NCI-H187 treated with DMSO at 0.1 percent for 48 hours (cell line): ENCODE measurements around the gene NTHL1.

Experiments used
- DNase-seq: peaks from one replicate; lab custom pipeline; 2025; lab: John Stamatoyannopoulos, UW

The NTHL1 gene

DNA sequence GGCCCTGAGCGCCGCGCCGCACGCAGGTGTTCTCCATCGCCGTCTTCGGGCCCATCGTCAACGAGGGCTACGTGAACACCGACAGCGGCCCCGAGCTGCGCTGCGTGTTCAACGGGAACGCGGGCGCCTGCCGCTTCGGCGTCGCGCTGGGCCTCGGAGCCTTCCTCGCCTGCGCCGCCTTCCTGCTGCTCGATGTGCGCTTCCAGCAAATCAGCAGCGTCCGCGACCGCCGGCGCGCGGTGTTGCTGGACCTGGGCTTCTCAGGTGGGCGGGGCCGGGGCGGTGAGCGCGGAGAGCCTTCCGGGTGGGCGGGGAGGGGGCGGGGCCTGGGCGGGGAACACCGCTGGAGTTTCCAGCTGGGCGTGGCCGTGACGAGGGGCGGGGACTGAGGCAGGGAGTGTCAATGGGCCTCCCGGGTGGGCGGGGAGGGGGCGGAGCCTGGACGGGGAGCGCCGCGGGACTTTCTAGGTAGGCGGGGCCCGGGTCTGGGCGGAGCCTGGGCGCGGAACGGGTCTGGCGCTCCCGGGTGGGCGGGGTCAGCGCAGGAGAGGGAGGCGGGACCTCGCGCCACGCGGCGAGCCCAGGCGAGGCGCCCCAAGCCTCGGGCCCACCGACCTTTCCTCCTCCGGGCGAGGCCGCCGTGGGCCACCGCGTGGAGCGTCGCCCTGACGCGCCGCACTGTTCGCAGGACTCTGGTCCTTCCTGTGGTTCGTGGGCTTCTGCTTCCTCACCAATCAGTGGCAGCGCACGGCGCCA, 55.5 kb downstream of the NTHL1 start:
- no peak for DNase-seq

DNA sequence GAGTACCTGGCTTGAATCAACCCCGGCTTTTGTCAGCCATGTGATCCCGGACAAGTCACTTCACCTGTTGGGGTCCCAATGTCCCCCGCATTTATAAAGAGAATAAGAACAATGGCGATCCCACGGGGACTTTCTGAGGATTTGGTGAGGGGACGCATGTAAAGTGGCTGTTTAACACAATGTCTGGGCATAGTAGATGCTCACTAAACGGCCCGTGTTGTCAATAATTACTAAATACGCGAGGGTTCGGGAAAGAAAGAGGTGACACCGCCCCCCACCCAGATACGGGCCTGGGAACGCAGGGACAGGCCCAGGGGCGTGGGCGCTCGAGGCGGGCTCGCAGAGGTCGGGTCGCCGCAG, 56.1 kb downstream of the NTHL1 start:
- no peak for DNase-seq

DNA sequence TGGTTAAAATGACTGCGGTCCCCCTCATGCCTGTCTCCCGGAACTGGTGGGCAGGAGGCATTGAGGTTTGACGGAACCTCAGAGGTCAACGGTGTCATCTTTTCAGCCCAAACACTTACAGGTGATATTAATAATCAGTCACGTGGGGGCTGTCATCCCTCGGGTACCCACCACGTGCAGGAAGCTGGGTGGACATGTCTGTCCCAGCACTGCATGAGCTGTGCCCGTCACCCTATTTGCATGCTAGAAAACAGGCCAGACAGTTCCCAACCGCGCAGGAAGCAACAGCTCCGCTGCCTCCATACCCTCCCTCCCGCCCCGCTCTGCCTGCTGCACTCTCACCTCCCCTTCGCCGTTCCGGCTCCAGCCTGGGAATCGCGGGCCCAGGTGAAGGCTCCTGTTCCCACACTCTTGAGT, 56.5 kb downstream of the NTHL1 start:
- DNase-seq, result no peak

DNA sequence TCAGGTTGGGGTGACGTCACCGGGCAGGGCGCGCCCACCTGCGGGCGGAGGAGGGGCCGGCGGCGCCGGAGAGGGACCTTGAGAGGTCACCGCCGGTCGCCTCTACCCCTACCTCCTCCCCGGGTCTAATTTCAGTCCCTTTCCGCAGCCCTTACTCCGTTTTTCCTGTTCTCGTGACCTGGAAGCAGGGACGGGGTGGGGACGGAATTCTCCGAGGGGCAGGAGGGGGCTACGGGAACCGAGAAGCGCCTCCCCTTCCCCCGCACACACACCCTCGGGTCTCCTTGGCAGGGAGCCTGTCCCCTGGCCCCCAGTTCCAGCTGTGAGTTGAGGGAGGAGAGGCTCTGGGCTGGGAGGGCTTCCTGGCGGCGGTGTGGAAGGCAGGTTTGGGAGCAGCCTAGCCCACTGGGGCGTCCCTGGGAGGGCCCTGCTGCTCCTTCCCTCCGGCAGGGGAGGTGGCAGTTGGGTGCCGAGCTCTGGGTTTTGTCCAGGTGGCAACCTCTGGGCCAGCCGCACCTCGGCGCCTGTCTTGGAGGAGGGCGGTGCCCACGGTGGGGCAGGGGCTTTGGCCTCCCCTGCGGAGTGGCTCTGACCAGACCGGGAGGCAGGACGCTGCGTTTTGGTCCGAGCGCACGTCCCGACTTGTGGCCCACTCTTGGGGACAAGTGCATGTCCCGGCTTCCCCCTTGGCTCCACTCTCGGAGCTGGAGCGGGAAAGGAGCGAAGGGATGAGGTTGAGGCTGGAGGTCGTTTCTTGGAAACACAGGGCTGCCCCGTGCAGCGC, 57.1 kb downstream of the NTHL1 start:
- no peak for DNase-seq

DNA sequence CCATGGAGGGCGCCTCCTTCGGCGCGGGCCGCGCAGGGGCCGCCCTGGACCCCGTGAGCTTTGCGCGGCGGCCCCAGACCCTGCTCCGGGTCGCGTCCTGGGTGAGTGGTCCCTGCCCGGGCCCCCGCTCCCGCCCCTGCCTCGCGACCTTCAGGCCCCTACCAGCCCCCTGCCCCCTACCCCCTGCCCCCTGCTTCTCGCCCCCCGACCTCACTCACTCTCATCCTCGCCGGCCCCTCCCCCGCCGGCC, 57.6 kb downstream of the NTHL1 start:
- DNase-seq, result no peak
